GM12865 (cell line): ENCODE measurements around the gene MYH7.

Source experiments
- DNase-seq: peaks from one replicate; pipeline ENCODE4 v3.0.0; 2010; ENCODE audit warnings: low read depth
- H3K4me3 ChIP-seq: 2 replicates; pipeline ENCODE4 v1.5.1; 2011; ENCODE audit warnings: mild to moderate bottlenecking, low read depth, low read length, control low read depth
- TF ChIP-seq, protein P1 (sequence below): IDR thresholded peaks from 2 replicates; pipeline ENCODE4 v1.5.1; 2011; ENCODE audit warnings: low read length, control low read depth, low read depth, inconsistent platforms; ENCODE audit not compliant: insufficient read depth; ENCODE audit errors: missing control alignments

MYH7 gene

DNA sequence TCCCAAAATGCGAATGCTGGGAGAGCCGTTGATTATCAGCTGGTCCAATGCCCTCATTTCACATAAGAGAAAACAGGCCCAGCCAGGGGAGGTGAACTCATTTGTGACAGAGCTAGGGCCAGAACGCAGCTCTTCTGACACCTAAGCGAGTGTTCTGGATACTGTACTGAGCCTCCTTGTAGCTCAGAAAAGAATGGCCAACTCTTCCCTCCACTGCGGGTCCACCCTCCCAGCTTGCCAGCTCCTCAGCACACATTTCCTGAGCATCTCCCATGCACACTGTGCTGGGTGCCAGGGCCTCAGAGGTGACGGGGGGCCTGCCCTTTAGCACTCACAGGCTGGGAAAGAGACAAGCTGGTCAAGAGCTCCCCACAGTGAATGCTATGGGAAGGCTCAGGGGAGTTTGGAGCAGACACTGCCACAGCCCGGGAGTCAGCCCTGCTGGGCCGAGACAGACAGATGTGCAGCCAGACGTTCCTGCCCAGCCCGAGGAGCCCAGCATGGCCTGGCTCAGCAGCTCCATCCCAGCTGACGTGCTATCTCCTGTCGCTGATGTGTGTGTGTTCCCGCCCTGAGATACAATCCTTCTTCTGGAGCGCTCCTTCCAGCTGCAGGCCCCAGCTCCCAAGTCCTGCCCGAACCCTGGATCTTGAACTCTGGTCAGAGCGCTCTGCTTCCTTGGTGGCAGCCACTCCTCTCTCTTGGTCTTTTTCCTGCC, 55.1 kb downstream of the MYH7 start:
- DNase-seq: no peak
- no peak overlapping the region for H3K4me3 ChIP-seq
- TF ChIP-seq, protein P1, sequence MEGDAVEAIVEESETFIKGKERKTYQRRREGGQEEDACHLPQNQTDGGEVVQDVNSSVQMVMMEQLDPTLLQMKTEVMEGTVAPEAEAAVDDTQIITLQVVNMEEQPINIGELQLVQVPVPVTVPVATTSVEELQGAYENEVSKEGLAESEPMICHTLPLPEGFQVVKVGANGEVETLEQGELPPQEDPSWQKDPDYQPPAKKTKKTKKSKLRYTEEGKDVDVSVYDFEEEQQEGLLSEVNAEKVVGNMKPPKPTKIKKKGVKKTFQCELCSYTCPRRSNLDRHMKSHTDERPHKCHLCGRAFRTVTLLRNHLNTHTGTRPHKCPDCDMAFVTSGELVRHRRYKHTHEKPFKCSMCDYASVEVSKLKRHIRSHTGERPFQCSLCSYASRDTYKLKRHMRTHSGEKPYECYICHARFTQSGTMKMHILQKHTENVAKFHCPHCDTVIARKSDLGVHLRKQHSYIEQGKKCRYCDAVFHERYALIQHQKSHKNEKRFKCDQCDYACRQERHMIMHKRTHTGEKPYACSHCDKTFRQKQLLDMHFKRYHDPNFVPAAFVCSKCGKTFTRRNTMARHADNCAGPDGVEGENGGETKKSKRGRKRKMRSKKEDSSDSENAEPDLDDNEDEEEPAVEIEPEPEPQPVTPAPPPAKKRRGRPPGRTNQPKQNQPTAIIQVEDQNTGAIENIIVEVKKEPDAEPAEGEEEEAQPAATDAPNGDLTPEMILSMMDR: no peak

DNA sequence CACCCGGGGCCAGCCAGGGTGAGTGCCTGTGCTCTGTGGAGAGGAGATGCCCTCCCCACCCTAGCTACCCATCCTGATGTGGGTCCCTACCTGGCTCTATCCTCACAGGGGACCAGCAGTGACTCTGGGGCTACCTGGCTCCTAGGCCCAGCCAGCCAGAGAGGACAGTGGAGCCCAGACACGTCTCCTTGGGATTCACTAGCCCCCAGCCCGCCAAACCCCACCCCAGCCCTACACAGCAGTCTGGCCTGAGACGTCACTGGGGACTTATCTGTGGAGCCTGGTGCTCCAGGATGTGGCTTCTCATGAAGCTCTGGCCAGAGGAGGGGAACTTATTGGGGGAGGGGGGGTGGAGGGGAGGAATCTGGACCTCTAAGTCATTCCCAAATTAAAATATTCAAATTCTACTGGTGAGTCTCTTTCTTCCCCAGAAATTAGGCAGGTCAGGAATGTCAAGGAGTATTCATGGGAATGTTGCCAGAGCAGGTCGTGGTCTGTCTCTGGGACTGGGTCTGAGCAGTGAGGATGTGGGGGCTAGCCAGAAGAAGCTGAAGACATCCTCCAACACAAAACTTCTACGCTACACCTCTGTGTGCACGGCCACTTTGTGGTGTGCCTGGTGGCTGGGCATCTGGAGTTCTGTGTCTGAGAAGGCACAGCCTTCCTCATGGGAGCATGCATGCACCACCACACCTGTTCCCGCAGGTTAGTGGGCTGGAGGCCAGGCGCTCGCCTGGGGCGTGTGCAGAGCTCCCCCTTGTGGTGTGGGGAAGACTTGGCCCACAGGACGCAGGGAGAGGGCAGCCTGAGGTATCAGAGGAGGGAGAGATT, 55.9 kb downstream of the MYH7 start:
- DNase-seq: peak; percentile 68
- H3K4me3 ChIP-seq: no peak overlapping the region
- TF ChIP-seq, protein P1: peak; percentile 98

DNA sequence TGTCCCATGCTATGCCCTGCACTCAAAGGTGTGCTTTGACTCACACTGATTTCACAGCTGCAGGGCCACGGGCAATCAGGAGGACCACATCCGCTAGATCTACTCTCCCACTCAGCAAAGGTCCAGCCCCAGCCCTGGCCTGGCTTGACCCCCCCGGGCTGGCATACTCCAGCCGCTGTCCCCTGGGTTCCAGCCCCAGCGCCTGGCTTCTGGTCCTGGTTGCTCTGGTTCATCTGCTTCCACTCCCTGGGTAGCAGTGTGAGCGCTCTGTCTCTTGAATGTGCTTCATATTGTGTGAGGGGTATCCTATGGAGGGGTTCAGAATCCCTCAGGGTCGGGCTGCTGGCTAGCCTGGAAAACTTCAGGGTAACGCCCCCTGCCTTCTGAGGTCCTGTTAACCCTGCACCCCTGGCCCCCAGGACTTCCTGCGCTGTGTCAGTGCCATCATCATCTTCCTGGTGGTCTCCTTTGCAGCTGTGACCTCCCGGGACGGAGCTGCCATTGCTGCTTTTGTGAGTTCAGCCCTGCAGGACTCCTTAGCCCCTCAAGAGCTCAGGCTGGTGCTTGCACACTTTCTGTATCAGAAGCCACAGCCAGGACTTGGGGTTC, 56.7 kb downstream of the MYH7 start:
- TF ChIP-seq, protein P1: no peak
- DNase-seq: no peak

DNA sequence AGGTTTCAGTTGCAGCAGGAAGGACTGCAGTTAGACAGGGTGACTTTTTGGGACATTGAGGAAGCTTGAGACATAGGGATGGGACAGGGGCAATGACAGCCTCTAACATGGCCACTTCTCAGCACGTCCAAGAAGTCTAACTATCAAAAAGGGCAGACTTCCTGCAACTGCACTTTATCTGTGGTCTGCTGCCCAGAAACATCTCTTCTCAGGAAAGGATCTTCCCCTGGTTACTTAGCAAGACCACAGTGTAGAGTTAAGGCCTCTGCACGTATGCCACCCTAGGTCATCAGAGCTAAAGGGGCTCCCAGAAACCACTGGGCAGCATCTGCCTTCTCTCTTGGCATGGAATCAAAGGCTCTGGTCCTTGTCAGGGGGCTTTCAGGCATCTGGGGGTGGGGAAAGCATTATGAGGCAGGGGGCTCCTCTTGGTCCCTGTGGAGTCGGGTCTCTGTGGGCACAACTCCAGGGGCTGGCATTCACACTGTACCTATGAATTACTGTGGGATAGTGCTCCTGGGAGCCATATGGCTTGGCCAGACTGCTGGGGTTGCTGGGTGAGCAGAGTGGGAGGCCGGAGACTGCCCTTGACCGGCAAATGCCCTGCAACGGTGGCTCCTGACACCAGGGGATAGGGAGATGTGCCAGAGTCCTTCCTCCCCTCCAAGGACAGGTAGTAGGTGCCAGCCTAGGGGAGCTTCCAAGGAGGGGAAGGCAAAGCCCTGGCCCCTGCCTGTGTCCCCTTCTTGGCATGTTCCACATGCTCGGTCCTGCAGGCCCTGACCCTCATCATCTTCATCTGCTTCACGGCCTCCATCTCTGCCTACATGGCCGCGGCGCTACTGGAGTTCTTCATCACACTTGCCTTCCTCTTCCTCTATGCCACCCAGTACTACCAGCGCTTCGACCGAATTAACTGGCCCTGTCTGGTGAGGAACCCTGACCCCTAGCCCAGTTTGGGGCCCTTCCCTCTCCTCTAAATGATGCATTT, 57.6 kb downstream of the MYH7 start:
- TF ChIP-seq, protein P1: no peak
- no peak for DNase-seq
- no peak overlapping the region for H3K4me3 ChIP-seq

More for the DNA sequence above, 56.7 kb downstream of the MYH7 start:
- no peak overlapping the region for H3K4me3 ChIP-seq

DNA sequence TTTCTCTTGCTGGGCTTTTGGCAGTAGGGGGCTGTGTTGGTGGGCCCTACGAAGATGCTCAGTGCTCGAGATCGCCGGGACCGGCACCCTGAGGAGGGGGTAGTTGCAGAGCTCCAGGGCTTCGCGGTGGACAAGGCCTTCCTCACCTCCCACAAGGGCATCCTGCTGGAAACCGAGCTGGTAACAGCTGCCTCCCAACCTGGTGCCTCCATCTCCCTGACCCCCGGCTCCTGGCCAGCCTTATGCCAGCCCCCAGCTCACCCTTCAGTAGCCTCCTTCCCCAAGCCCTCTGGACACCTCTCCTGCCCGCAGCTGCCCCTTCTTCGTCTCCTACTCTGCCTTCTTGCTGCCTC, 58.3 kb downstream of the MYH7 start:
- H3K4me3 ChIP-seq: no peak overlapping the region
- TF ChIP-seq, protein P1: no peak
- no peak for DNase-seq

DNA sequence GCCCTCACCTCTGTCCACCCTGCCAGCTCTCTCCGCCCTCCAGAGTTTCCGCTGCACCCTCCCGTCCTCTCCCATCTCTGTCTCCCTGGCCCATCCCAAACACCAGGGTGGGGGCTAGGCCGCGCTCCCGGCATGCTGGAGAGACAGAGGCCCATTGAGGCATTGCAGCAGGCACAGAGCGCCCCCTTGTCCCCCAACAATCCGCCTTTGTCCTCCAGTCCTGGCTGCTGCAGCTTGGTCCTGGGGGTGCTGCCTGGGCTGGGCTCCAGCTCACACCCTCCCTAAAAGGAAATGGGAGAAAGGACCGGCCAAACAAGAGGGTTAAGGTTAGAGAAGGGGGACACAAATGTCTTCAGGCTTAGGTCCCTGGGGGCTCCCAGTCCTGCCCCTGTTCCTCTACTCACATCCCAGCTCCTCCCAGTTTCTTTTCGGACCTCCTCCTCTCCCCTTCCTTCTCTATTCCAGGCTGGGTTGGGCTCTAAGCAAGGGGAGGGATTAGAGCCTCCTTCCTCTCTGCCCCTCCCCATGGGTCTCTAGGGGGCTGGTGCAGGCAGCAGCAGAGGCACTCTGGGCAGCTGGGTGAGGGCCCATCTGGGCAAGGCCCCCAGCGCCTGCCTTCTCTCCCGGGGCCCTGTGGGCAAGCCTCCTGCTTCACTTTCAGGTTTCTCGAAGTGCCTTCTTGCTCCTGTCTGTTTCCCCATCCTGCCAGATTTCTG, 58.8 kb downstream of the MYH7 start, which contains the start of gene CMTM5:
TSS of gene CMTM5 (plus strand) at position 565 of the 716 bp plus-strand sequence. CDS start 206 bp downstream, outside the sequence.
- no peak for DNase-seq
- TF ChIP-seq, protein P1: no peak
- no peak within 1 kb of the TSS for H3K4me3 ChIP-seq
